IPS DF 4.7 (cell line): Measurements from ENCODE around the gene FUT8.

Experiments used
- DNase-seq: peaks from one replicate; pipeline ENCODE4 v3.0.0-alpha.2; 2013; ENCODE audit warnings: low spot score; ENCODE audit errors: extremely low read depth

The FUT8 gene

DNA sequence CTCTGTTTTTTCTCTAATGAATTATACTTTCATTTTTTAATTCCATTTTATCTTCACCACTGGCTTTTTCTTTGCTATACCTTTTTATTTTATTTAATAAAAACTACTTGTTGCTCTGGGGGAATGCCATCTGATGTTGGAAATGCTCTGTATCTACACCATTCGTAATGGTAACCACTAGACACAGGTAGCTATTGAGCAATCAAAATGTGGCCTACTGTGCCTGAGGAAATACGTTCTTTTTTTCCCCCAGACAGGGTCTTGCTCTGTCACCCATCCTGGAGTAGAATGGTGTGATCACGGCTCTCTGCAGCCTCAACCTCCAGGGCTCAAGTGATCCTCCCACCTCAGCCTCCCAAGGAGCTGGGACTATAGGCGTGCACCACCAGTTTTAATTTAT is 140.2 kb downstream of the FUT8 start:
- no peak for DNase-seq

DNA sequence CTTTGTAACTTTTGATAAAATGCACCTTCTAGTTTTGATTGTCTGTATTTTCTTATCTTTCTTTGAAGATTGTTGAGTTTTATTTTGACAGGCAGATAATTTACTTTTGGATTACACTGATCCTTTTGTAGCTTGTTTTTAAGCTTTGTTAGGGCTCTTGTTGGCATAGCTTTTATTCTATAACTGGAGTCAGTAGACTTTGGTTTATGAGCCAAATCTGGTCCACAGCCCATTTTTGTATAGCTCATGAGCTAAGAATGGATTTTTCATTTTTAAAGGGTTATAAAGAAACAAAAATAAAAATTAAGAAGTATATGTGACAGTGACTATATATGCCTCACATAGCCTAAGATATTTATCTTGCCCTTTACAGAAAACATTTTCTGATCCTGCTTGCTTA is 142.3 kb downstream of the FUT8 start:
- no peak for DNase-seq

DNA sequence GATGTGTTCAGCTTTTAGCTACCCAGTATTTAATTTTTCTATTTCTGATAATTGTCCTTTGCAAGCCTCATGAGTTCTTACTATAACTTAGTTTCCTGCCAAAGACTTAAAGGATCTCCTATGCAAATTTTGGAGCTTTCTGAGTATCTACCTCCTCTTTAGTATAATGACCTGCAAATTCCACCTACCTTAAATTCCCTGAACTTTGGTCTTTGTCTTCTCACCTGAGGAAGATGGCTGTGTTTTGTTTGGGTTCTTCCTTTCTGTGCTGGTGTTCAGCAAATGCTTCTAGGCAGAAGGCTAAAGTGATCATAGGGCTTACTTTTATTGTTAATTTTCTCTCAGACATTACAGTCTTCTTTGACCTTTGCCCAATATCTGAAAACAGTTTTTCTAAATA is 142.8 kb downstream of the FUT8 start:
- no peak for DNase-seq

DNA sequence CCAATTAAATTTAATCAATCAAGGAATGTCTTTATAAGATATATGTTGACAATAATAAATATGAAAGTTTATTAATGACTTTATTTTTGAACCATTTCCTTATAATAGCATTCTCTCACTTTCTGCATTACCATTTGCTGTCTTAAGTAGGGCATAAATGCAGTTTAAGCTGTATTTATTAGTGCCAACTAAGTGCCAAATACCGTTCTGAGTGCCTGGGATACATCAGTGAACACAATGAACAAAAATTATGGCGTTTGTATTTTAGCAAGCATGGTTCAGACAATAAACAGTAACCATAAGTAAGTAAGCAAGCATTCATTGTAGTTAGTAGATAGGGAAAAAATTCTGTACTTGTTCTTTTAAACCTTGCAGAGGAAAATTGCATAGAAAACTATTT is 145.8 kb downstream of the FUT8 start:
- no peak for DNase-seq

DNA sequence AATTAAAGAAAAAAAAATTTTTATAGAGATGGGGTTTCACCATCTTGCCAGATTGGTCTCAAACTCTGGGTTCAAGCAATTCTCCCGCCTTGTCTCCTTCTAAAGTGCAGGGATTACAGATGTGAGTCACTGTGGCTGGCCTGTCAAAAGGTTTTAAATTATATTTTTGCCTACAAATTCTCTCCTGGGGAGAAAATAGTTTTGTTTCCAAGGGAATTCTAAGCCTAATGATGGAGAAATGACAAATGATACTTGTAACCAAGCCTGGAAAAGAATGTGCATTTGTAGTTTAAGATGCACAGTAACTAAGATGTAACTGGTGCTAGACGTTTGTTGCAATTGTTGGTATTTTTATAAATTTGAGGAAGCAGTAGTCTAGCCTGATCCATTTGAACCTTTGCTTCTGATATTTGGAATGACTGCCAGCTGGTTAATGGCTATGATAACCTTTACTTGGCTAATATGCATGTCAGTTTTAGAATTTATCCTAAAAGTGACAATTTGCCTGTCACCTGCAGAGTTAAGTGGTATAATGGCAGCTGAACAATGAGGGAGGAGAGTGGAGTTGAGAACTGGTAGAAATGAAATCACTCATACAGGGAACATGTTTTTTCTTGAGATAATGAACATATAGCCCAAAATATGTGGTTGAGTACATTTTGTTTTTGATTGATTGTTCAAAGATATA is 148.0 kb downstream of the FUT8 start:
- DNase-seq: no peak

DNA sequence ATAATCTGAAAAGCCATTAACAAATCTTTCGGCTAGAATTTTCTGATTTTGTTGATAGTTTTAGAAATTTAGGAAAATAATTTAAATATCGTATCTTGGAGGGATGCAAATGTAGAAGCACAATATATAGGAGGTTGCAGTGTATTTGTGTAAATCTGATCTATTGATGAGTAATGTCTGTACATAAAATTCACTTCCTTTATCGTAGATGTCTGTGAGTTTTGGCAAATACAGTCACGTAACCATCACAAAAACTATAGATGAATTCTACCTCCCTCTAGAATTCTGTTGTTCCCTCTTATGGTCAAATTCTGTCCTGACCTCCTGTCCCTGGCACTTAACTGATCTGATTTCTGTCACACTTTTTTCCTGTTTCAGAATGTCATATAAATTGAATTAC is 151.8 kb downstream of the FUT8 start:
- no peak for DNase-seq

DNA sequence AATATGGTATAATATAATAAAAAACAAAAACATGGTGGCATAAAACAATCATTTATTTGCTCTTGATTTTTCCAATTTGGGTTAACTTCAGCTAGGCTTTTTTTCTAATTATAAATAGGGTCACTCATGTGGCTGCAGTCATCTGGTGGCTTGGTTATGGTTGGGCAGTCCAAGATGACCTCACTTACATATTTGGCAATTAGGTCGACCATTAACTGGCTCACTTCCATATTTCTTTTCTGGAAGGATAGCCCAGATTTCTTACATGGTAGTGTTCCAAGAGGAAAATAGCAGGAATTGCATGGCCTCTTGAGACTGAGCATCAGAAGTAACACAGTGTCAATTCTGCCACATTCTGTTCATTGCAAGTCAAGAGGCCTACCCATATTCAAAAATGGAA is 153.4 kb downstream of the FUT8 start:
- DNase-seq: no peak

DNA sequence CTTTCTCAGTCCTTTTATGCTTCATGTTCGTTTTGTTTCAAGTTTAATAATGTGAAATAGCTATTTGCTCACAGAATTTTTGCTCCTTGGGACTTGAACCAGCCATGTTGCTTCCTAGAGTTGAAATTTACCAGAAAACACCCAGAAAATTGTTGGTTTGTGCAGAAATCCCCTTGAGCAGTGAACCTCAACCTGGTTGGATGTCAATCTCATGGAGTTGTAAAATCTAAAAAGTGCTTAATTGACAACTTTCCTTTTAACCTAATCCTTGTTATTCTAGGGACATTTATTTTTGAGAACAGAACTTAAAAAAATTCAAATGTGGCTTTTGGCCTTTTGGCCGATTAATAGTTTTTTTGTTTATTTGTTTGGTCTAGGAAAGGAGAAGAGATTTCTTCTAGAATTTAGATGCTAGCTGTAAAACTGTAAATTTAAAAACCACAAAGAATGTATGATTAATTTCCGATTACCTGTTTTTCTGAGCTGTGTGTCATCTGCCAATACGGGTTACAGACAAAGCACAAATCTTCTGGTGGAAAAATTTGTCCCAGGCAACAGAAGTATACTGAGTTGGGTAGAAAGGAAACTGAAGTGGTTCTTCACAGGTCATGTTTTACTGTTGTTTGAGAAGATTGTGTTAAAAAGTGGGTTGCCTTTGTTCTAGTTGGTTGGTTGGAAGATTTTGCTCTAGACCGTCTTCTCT is 154.4 kb downstream of the FUT8 start:
- no peak for DNase-seq

DNA sequence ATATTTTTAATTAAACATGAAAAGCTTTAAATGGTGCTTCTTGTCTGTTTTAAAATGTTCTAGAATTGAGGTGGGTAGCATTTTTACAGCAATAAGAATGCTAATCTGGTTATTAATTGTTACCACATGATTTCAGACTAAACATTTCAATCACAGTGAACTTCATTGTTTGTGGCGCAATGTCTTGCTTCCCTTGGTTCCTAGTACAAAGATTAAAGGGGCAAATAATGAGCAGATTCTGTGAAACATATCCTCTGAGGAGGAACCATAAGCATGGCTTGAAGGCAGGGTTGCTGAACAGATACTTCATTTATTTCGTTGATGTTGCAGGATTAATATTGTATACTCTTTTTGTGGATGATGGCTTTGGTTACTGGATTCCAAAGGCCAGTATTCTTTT is 162.1 kb downstream of the FUT8 start:
- no peak for DNase-seq

DNA sequence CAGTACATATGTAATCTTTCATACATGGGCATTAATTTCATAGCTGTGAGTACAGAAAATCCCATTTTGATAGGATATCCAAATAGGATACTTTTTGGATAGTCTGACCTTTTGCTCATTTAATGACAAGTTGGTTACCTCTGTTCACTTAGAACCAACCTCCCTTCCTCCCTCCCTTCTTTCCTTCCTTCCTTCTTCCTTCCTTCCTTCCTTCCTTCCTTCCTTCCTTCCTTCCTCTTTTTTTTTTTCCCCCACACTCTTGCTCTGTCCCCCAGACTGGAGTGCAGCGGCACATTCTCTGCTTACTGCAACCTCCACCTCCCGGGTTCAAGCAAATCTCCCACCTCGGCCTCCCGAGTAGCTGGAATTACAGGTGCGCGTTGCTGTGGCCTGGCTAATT is 162.9 kb downstream of the FUT8 start:
- no peak for DNase-seq

DNA sequence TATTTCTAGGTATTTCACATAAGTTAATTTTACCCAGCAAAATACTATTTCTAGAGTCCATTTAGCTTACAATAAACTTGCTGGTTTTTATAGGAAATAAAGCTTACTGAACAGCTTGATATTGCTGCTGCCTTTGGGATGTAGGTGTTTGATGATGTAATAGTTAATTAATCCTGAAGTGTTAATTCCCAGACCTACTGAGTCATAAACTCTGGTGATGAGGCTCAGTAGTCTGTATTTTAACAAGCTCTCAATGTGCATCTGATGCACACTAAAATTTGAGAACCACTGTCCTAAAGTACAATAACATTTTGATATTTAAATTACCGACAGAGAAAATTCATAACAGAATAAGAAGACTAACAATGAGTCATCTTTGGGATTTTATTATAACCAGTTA is 168.4 kb downstream of the FUT8 start:
- no peak for DNase-seq

DNA sequence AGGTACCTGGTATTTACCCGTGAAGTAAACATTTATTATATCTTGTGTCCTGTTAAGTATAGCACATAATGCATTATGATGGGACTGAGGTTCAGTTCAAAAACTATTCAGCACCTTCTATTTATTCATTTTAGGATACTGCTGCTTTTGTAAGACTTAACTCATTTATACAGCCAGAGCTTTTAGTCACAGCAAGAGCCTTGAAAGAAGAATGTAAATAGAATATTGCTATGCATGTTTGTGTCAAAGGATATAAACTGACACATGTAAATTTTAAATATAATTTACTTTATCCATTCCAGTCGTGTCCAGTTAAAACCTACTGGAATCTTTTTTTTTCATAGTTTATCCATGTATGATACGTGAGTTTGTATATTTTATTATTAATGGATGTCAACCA is 168.8 kb downstream of the FUT8 start:
- no peak for DNase-seq

DNA sequence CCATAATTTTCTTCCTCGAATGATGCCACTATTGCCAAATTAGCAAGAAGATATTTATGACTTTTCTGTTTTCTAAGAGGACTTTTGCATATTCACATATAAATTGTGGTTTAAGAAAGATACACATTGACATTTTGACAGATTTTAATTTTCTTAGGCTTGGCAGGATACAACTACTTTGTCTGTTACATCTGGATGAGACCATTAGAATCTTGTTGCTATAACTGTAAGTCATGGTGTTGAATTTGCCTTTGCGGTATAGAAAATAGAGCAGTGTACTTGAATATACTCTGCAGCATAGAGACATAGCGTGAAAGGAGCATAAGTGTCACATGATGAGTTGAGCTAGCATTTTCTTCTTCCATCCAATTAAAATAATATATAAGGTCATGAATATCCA is 169.3 kb downstream of the FUT8 start:
- DNase-seq: no peak

DNA sequence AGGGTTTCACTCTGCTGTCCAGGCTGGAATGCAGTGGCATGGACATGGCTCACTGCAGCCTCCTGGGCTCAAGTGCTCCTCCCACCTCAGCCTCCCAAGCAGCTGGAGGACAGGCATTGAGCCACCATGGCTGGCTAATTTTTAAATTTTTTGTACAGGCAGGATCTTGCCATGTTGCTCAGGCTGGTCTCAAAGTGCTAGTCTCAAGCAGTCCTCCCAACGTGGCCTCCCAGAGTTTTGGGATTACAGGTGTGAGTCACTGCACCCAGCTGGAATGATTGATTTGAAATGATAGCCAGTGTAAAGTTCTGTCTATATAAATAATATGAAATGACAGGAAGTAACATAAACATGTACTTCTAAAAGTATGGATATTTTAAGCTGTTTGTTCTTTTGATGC is 172.7 kb downstream of the FUT8 start:
- no peak for DNase-seq

DNA sequence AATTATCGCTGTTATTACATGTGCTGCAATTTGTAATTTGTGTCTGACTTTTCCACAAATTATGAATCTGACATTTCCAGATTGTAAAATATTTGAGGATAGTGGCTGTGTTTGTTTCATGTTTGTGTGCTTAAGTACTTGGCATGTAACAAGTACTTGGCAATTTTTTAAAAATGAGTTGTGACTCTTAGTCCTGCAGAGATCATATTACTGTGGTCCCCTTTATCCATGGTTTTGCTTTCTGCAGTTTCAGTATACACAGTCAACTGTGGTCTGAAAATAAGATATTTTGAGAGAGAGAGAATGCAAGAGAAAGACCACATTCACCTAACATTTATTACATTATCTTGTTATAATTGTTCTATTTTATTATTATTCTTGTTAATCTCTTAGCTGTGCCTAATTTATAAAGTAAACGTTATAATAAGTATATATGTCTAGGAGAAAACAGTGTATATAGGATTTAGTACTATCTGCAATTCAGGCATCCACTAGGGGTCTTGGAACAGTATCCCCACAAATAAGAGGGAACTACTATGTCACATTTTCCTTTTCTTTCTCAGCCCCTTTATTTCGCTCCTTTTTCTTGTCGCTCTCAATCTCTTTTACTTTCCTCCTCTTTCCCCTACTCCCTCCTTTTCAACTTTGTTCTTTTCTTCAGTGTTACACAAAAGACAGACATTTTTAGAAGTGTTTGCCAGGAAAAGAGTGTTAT is 176.1 kb downstream of the FUT8 start:
- no peak for DNase-seq

DNA sequence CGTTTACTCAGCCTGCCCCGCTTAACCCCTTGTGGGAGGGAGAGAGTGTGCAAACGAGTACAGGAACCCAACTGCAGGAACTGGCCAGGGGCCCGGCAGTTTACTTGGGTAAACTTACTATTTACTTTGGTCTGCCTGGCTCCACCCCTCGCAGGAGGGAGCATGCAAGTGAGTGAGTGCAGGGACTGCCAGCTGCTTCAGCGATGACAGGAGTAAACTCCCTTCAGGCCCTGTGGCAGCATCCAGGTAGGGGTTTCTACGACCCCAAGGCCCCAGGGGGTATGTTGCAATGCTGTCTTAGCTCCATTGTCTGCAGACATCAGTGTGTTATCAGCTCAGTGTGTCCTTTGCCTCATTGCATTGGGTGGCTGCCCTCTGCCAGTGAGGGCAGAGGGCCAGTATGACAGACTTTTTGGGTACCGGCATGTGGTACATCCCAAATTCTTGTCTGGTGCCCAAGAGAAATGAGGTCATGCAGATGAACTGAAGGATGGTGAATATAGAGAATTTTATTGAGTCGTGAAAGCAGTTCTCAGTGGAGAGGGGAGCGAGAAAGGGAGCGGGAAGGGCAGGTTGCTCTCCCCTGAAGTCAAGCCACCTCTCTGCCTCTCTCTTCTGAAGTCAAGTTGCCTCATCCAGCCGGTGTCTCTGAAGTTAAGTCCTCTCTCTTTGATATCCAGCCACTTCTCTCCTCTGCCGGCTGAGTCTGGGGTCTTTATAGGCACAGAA is 181.8 kb downstream of the FUT8 start:
- no peak for DNase-seq

DNA sequence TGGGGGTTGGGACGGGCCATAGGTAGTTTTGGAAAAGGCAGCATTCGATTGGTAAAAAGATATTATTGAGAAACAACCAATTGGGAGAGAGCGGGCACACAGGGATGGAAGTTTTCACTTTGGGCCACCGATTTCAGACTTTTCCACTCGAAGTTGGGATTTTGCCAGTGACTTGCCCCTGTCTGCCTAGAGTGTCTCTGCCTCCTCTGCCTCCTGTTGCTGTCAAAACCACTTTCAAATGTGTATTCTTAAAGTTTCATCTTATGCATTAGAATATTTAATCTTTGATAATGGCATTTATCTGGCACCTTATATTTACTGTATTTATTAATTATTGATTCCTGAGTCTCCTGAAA is 182.3 kb downstream of the FUT8 start:
- no peak for DNase-seq

DNA sequence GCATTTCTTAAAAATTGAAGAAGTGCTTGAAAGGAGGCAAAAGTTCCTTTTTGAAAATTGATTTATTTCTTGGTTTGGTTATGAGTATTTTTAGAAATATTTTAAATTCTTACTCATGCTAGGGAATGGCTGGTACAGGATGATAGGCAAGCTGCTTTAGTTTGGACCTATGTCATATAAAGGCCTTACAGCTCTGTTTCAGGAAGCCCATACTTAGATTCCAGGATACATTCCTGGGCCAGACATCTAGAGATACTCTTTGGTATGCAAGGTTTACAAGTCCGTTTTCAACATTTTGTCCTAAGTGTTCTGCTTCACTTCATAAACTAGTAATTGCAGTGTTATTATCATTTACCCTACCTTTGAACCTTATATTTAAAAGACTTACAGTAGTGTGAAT is 186.8 kb downstream of the FUT8 start:
- DNase-seq: no peak

DNA sequence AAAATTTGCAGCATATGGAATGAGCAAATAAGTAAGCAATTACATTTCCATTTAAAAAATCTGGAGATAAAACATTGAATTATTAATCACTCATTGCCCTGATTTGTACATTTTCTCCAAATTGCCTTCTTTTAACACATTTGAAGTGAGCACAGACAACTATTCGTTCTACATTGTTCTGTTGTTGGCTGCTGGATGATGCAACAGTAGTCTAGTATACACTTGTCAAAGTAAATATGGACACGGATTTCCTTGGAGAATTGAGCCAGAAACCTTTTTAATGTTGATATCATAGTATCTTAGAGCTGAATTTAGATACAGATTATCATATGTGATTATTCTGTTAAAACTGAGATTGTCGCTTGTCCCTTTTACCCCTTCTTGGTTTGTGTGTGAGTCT is 188.2 kb downstream of the FUT8 start:
- DNase-seq: no peak

DNA sequence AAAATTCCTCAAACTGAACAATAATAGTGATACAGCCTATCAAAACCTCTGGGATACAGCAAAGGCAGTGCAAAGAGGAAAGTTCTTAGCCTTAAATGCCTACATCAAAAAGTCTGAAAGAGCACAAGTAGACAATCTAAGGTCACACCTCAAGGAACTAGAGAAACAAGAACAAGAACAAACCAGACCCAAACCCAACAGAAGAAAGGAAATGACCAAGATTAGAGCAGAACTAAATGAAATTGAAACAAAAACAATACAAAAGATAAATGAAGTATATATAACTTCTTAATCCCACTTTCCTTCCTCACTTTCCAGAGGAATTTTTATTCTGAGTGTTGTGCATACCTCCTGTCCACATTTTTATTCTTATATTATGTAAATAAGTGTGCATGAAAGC is 192.0 kb downstream of the FUT8 start:
- DNase-seq: no peak

DNA sequence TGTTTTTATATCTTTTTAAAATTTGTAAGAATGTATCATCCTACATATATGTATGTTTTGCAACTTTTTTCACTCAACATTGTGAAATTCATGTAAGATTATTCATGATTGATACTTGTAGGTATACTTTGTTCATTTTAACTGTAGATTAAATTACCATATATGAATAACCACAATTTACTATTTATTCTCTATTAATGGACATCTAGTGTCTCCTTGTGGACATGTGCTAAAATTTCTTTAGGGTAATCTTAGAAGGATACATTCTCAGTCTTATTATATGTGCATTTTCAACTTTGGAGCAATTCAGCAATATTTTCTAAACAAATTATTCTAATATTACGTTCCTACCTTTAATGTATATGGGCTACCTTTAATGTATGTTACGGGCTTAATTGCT is 192.4 kb downstream of the FUT8 start:
- no peak for DNase-seq

DNA sequence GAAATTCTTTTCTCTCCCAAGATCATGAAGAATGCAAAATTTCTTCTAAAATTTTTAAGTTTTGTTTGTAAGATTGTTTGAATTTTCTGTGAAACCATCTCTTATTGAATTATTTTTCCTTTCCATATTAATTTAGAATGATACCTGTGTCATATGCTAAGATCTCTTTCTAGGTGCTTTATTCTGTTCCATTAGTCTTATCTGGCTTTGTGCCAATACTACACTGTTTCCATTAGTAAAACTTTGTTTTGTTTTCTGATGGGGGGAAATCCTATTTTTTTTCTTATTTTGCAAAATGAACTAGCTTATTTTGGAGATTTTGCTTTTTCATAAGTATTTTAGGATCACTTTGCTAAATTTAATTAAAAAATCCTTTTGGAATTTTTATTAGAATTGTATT is 193.9 kb downstream of the FUT8 start:
- DNase-seq: no peak
